ENCODE measurements around the gene NIPAL1. TPM values are rescaled to one million over a fixed set of nuclear protein-coding genes. Genes with fewer than 3 reads are reported as not detected.
"Not testable (repeated sequence)": the region's sequence is repeated elsewhere in the genome, so short reads cannot be mapped to it uniquely, and the experiment has no call there.

NIPAL1 gene
- total and polyA plus RNA-seq, 2 experiments from 2014 or later: 6.1 to 14.0 TPM

DNA sequence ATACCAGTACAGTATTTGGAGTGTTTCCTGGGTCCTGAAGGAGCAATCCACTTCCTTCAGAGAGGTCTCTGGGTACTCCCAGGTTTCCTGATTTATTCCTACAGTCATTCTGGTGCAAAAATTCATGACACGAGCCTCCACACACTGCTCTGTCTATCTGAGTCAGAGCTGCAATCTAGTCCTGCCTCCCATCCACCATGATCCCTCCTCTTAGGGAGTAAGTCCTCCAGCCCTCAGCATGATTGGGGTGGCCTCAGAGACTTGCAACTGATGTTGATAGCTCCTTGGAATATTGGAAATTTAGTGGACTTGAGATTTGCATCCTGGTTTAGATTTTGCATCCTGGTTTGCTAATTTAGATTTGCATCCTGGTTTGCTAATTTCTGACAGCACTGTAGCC is 20.6 kb upstream of the NIPAL1 start:
- Histone ChIP-seq H3K27ac (no peak overlapping the region), H2AFZ (no peak overlapping the region), H3K4me3 (no peak overlapping the region), H3K9me2 (replicated peaks; ENCODE audit: insufficient read depth) (no peaks in the 10 kb centered on the region), H3K79me2 (no peaks in the 10 kb centered on the region), H3K27me3 (no peaks in the 10 kb centered on the region), H3K9me3 (ENCODE audit: low read depth) (peaks cover 6% of the 10 kb centered on the region), H3K36me3 (replicated peaks; ENCODE audit: insufficient read depth, low read depth) (no peaks in the 10 kb centered on the region), H4K20me1 (ENCODE audit: insufficient read depth, poor library complexity, severe bottlenecking) (no peaks in the 10 kb centered on the region), H3K4me2 (no peak overlapping the region), H3K4me1 (ENCODE audit: insufficient read depth) (no peaks in the 10 kb centered on the region)
- 74% methylated on average over 1 of the region's 1 CpG for WGBS (ENCODE audit: low lambda C conversion rate, missing lambda C conversion rate)
- TF ChIP-seq, protein P1, sequence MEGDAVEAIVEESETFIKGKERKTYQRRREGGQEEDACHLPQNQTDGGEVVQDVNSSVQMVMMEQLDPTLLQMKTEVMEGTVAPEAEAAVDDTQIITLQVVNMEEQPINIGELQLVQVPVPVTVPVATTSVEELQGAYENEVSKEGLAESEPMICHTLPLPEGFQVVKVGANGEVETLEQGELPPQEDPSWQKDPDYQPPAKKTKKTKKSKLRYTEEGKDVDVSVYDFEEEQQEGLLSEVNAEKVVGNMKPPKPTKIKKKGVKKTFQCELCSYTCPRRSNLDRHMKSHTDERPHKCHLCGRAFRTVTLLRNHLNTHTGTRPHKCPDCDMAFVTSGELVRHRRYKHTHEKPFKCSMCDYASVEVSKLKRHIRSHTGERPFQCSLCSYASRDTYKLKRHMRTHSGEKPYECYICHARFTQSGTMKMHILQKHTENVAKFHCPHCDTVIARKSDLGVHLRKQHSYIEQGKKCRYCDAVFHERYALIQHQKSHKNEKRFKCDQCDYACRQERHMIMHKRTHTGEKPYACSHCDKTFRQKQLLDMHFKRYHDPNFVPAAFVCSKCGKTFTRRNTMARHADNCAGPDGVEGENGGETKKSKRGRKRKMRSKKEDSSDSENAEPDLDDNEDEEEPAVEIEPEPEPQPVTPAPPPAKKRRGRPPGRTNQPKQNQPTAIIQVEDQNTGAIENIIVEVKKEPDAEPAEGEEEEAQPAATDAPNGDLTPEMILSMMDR (IDR thresholded peaks at IDR 0.05; ENCODE audit: poor library complexity): no peak
- no peak for TF ChIP-seq EZH2 (IDR thresholded peaks at IDR 0.05; ENCODE audit: borderline replicate concordance)
- TF ChIP-seq EZH2phosphoT487 (IDR thresholded peaks at IDR 0.05; ENCODE audit: low read depth, severe bottlenecking, unreplicated experiment): no peak
- DNase-seq (ENCODE audit: low spot score): no peak

DNA sequence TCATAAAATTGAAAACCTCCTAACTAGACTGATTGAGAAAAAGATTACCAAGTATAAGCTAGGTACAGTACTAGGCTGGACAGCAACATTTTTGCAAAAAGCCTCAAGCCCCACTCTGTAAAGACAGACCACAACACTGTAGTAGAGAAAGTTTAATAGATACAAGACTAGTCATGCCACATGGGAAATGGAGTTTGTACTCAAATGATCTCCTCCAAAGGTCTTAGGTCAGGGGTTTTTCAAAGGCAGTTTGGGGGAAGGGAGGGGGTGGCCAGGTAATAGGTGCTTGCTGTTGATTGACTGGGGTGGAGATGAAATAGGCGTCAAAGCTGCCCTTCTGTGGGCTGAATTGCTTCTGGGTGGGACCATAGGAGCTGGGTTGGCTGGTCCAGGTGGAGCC is 14.3 kb upstream of the NIPAL1 start:
- H3K9me2 ChIP-seq (replicated peaks; ENCODE audit: insufficient read depth): no peaks in the 10 kb centered on the region
- 80% methylated on average over 1 of the region's 1 CpG for WGBS (ENCODE audit: low lambda C conversion rate, missing lambda C conversion rate)

DNA sequence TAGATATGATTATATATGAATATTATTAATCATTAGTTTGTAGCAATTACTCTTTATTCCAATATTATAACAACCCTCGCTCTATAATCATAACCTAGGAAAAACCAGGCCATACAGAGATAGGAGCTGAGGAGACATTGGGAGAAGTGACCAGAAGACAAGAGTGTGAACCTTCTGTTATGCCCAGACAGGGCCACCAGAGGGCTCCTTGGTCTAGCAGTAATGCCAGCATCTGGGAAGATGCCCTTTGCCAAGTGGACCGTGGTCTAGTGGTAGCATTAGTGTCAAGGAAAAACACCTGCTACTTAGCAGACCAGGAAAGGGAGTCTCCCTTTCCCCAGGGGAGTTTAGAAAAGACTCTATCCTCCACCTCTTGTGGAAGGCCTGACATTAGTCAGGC is 13.0 kb upstream of the NIPAL1 start:
- H4K20me1 ChIP-seq (ENCODE audit: insufficient read depth, poor library complexity, severe bottlenecking); H3K27ac ChIP-seq; H3K36me3 ChIP-seq (replicated peaks; ENCODE audit: insufficient read depth, low read depth); H3K4me1 ChIP-seq (ENCODE audit: insufficient read depth); H3K79me2 ChIP-seq; H3K9me3 ChIP-seq (ENCODE audit: low read depth); DNase-seq (ENCODE audit: low spot score); H2AFZ ChIP-seq; H3K27me3 ChIP-seq; H3K4me3 ChIP-seq; H3K4me2 ChIP-seq; H3K9me2 ChIP-seq (replicated peaks; ENCODE audit: insufficient read depth): not testable (repeated sequence)
- TF ChIP-seq, protein P1 (IDR thresholded peaks at IDR 0.05; ENCODE audit: poor library complexity): peak; percentile 19
- 75% methylated on average over 2 of the region's 2 CpGs for WGBS (ENCODE audit: low lambda C conversion rate, missing lambda C conversion rate)

More for the DNA sequence above, 14.3 kb upstream of the NIPAL1 start:
- Histone ChIP-seq H3K4me3 (no peak overlapping the region), H3K36me3 (replicated peaks; ENCODE audit: insufficient read depth, low read depth) (no peaks in the 10 kb centered on the region), H3K27me3 (no peaks in the 10 kb centered on the region), H3K9me3 (ENCODE audit: low read depth) (peaks cover 4% of the 10 kb centered on the region), H3K4me2 (no peak overlapping the region), H4K20me1 (ENCODE audit: insufficient read depth, poor library complexity, severe bottlenecking) (no peaks in the 10 kb centered on the region), H2AFZ (no peak overlapping the region), H3K79me2 (no peaks in the 10 kb centered on the region), H3K4me1 (ENCODE audit: insufficient read depth) (no peaks in the 10 kb centered on the region), H3K27ac (no peak overlapping the region)
- TF ChIP-seq EZH2phosphoT487 (IDR thresholded peaks at IDR 0.05; ENCODE audit: low read depth, severe bottlenecking, unreplicated experiment): no peak
- no peak for TF ChIP-seq EZH2 (IDR thresholded peaks at IDR 0.05; ENCODE audit: borderline replicate concordance)
- TF ChIP-seq, protein P1 (IDR thresholded peaks at IDR 0.05; ENCODE audit: poor library complexity): no peak
- DNase-seq (ENCODE audit: low spot score): no peak

DNA sequence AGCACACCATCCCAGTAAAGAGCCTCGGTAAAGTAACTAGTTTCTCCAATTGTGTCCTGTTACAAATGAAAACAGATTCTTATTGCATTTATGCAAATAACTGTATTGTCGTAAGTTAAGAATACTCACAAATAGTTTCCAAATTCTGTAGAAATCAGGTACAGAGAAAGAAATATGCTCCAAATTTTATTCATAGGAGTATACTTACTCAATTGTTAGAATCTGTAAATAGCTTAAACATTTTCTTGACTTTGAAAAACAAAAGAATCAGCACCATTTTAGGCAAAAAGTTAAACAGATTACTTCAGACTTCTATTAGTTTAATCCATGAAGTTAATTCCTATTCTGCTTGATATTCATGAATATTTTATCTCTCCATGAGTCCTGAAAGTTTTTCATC is 10.8 kb upstream of the NIPAL1 start:
- H2AFZ ChIP-seq: no peak overlapping the region
- DNase-seq (ENCODE audit: low spot score): no peak
- H3K9me2 ChIP-seq (replicated peaks; ENCODE audit: insufficient read depth): no peaks in the 10 kb centered on the region
- no peaks in the 10 kb centered on the region for H3K27me3 ChIP-seq
- no peak for TF ChIP-seq EZH2phosphoT487 (IDR thresholded peaks at IDR 0.05; ENCODE audit: low read depth, severe bottlenecking, unreplicated experiment)
- TF ChIP-seq, protein P1 (IDR thresholded peaks at IDR 0.05; ENCODE audit: poor library complexity): no peak
- H3K27ac ChIP-seq: no peak overlapping the region
- no peaks in the 10 kb centered on the region for H3K36me3 ChIP-seq (replicated peaks; ENCODE audit: insufficient read depth, low read depth)
- peaks cover 4% of the 10 kb centered on the region for H3K9me3 ChIP-seq (ENCODE audit: low read depth)
- no peak overlapping the region for H3K4me3 ChIP-seq
- H3K4me1 ChIP-seq (ENCODE audit: insufficient read depth): no peaks in the 10 kb centered on the region
- WGBS (ENCODE audit: low lambda C conversion rate, missing lambda C conversion rate): 96% methylated on average over 2 of the region's 2 CpGs
- H4K20me1 ChIP-seq (ENCODE audit: insufficient read depth, poor library complexity, severe bottlenecking): no peaks in the 10 kb centered on the region
- H3K79me2 ChIP-seq: no peaks in the 10 kb centered on the region
- H3K4me2 ChIP-seq: no peak overlapping the region

All from hepatocyte (in vitro differentiated cells).